ENCODE measurements around the gene CCDC138.

CCDC138 gene

GRCh38 chr2:108923019-108923700, 136.6 kb downstream of the CCDC138 start:
- no peak for TF ChIP-seq POLR2A (IDR thresholded peaks at IDR 0.05; ENCODE audit: low read depth, low read length)
- DNase-seq (ENCODE audit: insufficient read length, low spot score) (no peak), FAIRE-seq (no peak)

- no peak for FAIRE-seq
- no peak for TF ChIP-seq POLR2A (IDR thresholded peaks at IDR 0.05; ENCODE audit: low read depth, low read length)
- DNase-seq (ENCODE audit: insufficient read length, low spot score), result no peak
Measured at GRCh38 chr2:108923736-108924579, 137.4 kb downstream of the CCDC138 start.

GRCh38 chr2:108924580-108925251, 138.1 kb downstream of the CCDC138 start:
- DNase-seq (ENCODE audit: insufficient read length, low spot score) (no peak), FAIRE-seq (no peak)
- no peak for TF ChIP-seq POLR2A (IDR thresholded peaks at IDR 0.05; ENCODE audit: low read depth, low read length)

- FAIRE-seq (no peak), DNase-seq (ENCODE audit: insufficient read length, low spot score) (no peak)
- TF ChIP-seq POLR2A (IDR thresholded peaks at IDR 0.05; ENCODE audit: low read depth, low read length), result no peak
Measured at GRCh38 chr2:108925286-108925685, 138.7 kb downstream of the CCDC138 start.

- no peak for TF ChIP-seq POLR2A (IDR thresholded peaks at IDR 0.05; ENCODE audit: low read depth, low read length)
- no peak for DNase-seq (ENCODE audit: insufficient read length, low spot score)
- FAIRE-seq, result no peak
Measured at GRCh38 chr2:108925735-108926134, 139.2 kb downstream of the CCDC138 start.

Measured in H54 (cell line).